K562 (cell line): ENCODE measurements around the gene TMEM163. TPM values are rescaled to one million over a fixed set of nuclear protein-coding genes. Genes with fewer than 3 reads are reported as not detected.

ENCODE experiments used
- ATAC-seq: fragments of 200-7000 bp; cut with Tn5 transposase; 3 replicates; pipeline ENCODE4 v1.9.1; 2020; ENCODE audit warnings: moderate library complexity
- BruUV-seq: library from RNA; stranded (reverse); fragments of 400-500 nt; replicated peaks from 2 replicates; lab custom pipeline; 2021; lab: Mats Ljungman, UMichigan
- CTCF ChIA-PET: fragments of 300-600 bp; formaldehyde crosslinking; extraction: SDS; loops from one replicate; lab custom pipeline; 2021; ENCODE audit warnings: low intra/inter-chr PET ratio; lab: Yijun Ruan, JAX
- POLR2A ChIA-PET: fragments of 300-600, 350-650 bp; sonication (Branson Sonifier 250); formaldehyde crosslinking; extraction: SDS; loops from one replicate; lab custom pipeline; 2021; ENCODE audit warnings: antibody characterized with exemption, inconsistent platforms; lab: Yijun Ruan, JAX
- DNase-seq, 4 experiments: peaks; one replicate each; pipeline versions ENCODE4 v3.0.0 to v3.0.0-alpha.2; 2011 to 2018; ENCODE audit warnings: low spot score in 3 of 4, mixed read lengths in 3 of 4; ENCODE audit errors: extremely low read depth in 1 of 4
- FAIRE-seq: peaks from 2 replicates; lab custom pipeline; 2011; peaks lifted over from hg19 to GRCh38; lab: Jason Lieb, UNC
- H2AFZ ChIP-seq: 2 replicates; pipeline ENCODE4 v1.6.0; 2011; ENCODE audit warnings: low read depth, low read length, control low read depth, inconsistent platforms
- H3K27ac ChIP-seq: fragments of 200-600 bp; 3 replicates; pipeline ENCODE4 v1.8.0; 2011; ENCODE audit warnings: low read depth, mild to moderate bottlenecking, control low read depth, inconsistent platforms, low read length, moderate library complexity, mixed read lengths; ENCODE audit errors: extremely low read depth
- H3K27me3 ChIP-seq, 2 experiments: fragments of 300-600 bp in 1 of 2; 2 replicates in 1 of 2; 3 replicates in 1 of 2; pipeline versions ENCODE4 v1.6.0 to v1.8.0; 2011; ENCODE audit warnings: inconsistent platforms in 2 of 2, low read length in 2 of 2, mild to moderate bottlenecking in 1 of 2, mixed read lengths in 1 of 2, moderate library complexity in 1 of 2; ENCODE audit not compliant: control insufficient read depth in 2 of 2, insufficient read depth in 2 of 2
- H3K36me3 ChIP-seq: fragments of 300-600 bp; 3 replicates; pipeline ENCODE4 v1.8.0; 2011; ENCODE audit warnings: mild to moderate bottlenecking, low read length, inconsistent platforms; ENCODE audit not compliant: control insufficient read depth, insufficient read depth
- H3K4me1 ChIP-seq, 2 experiments: fragments of 200-600 bp in 1 of 2; replicated peaks in 1 of 2; 2 replicates in 1 of 2; 3 replicates in 1 of 2; pipeline versions ENCODE4 v1.5.1 to v1.8.0; 2011; ENCODE audit warnings: inconsistent platforms in 2 of 2, low read length in 2 of 2, mild to moderate bottlenecking in 1 of 2, mixed read lengths in 1 of 2, moderate library complexity in 1 of 2; ENCODE audit not compliant: control insufficient read depth in 2 of 2, insufficient read depth in 2 of 2
- H3K4me2 ChIP-seq: 2 replicates; pipeline ENCODE4 v1.6.1; 2011; ENCODE audit warnings: low read length, control low read depth, inconsistent platforms, mixed read lengths; ENCODE audit not compliant: insufficient read depth
- H3K4me3 ChIP-seq: fragments of 200-600 bp; sonication (generic), shearing (Covaris generic); 2 replicates; pipeline ENCODE4 v1.5.1; 2016; ENCODE audit warnings: control low read depth, inconsistent platforms
- H3K79me2 ChIP-seq: fragments of 200-600 bp; 3 replicates; pipeline ENCODE4 v1.8.0; 2011; ENCODE audit warnings: low read length, inconsistent platforms; ENCODE audit not compliant: control insufficient read depth, insufficient read depth
- H3K9ac ChIP-seq, 2 experiments: 2 replicates each; pipeline versions ENCODE4 v1.6.0 to v1.6.1; 2011; ENCODE audit warnings: low read depth in 2 of 2, low read length in 2 of 2, control low read depth in 1 of 2, inconsistent platforms in 1 of 2, mild to moderate bottlenecking in 1 of 2, mixed read lengths in 1 of 2; ENCODE audit not compliant: insufficient read depth in 1 of 2
- H3K9me1 ChIP-seq: one replicate; pipeline ENCODE4 v1.6.0; 2011; ENCODE audit warnings: inconsistent platforms, mild to moderate bottlenecking, low read length, moderate library complexity; ENCODE audit not compliant: control insufficient read depth, insufficient read depth
- H3K9me3 ChIP-seq: replicated peaks from 2 replicates; pipeline ENCODE4 v1.5.1; 2011; ENCODE audit warnings: low read depth, low read length, inconsistent platforms; ENCODE audit not compliant: control insufficient read depth, insufficient read depth
- H4K20me1 ChIP-seq: replicated peaks from 2 replicates; pipeline ENCODE4 v1.6.1; 2011; ENCODE audit warnings: low read length, inconsistent platforms, mixed read lengths; ENCODE audit not compliant: control insufficient read depth, insufficient read depth
- HEY1 ChIP-seq: fragments of 250-450 bp; sonication (Bioruptor Pico); IDR thresholded peaks from 2 replicates; pipeline ENCODE4 v1.5.0; 2020; ENCODE audit warnings: mild to moderate bottlenecking, moderate library complexity, borderline replicate concordance
- MEIS2 ChIP-seq: fragments of 450-650 bp; IDR thresholded peaks from 2 replicates; pipeline ENCODE4 v1.6.1; 2014; ENCODE audit warnings: mild to moderate bottlenecking; ENCODE audit not compliant: partially characterized antibody
- WGBS: fragments of 100-300 bp; shearing (Covaris generic); methylation state at CpG from one replicate; pipeline ENCODE4 v1.1.6; 2016; ENCODE audit warnings: low coverage, mixed read lengths; ENCODE audit not compliant: insufficient coverage; ENCODE audit errors: missing lambda C conversion rate; 5-methylcytosine and 5-hydroxymethylcytosine counted together
- in situ Hi-C: fragments of 300-500 bp; cut with MboI; formaldehyde crosslinking; loops from 4 replicates; pipeline ENCODE4 v1.15.0; 2018; ENCODE audit warnings: inconsistent platforms, mixed read lengths
- intact Hi-C: fragments of 100-400 bp; cut with micrococcal nuclease; formaldehyde crosslinking; loops from 2 replicates; pipeline ENCODE4 v1.14.2; 2022
- polyA plus RNA-seq, 8 experiments: library from polyadenylated mRNA; depleted of rRNA in 4 of 8; stranded (reverse) in 5 of 8; unstranded in 3 of 8; fragments of >200 nt; fragmentation: Nextera tagmentation in 2 of 8; fragmentation: Illumina TruSeq in 1 of 8; extraction: Ambion mirVana in 2 of 8; extraction: Trizol in 1 of 8; gene quantifications; 2 replicates each; pipeline versions ENCODE4 v1.2.1 to v1.2.3, GENCODE V29; 2011 to 2014; ENCODE audit warnings: inconsistent platforms in 1 of 8, missing spikeins in 1 of 8
- total RNA-seq, 7 experiments: library from RNA; depleted of rRNA in 6 of 7; stranded (reverse); fragments of >200 nt in 6 of 7; fragmentation: Illumina TruSeq in 2 of 7; extraction: Trizol in 2 of 7; gene quantifications; 2 replicates each; pipeline versions ENCODE4 v1.2.1 to v1.2.3, GENCODE V29; 2011 to 2021; ENCODE audit warnings: low replicate concordance in 1 of 7
- TF ChIP-seq, protein P1 (sequence below), 3 experiments: fragments of 200-800 bp in 1 of 3; sonication (Bioruptor generic) in 1 of 3; sonication (generic) in 1 of 3; formaldehyde crosslinking in 1 of 3; IDR thresholded peaks; 2 replicates each; pipeline versions ENCODE4 v1.6.1 to v1.8.0; 2016 to 2022; ENCODE audit warnings: mild to moderate bottlenecking in 2 of 3, missing compliant biosample characterization in 2 of 3, missing genetic modification characterization in 2 of 3, missing genetic modification reagents in 1 of 3

TMEM163 gene
- total and polyA plus RNA-seq, 9 of the 15 experiments (the other 6 are each of a cell fraction or from before 2014, with no cell fraction given): 0.04 to 0.68 (median 0.16) TPM; not detected in 3

DNA sequence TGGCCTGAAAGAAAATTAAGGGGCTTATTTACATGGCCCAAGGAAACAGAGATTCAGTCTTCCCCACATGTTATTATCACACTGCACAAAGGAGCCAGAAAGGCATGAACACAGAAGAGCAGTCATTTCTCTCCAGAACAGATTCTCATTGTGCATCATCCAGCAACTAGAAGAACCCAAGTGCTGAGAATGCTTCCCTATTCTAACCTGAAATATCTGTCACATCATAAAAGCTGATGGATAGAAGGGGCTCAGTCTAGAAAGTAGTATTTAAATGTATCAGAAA lies 145.8 kb downstream of the TMEM163 start:
- Histone ChIP-seq H3K4me2 (no peak overlapping the region), H3K4me1 (no peaks in the 10 kb centered on the region), H3K79me2 (no peaks in the 10 kb centered on the region), H3K9me3 (no peaks in the 10 kb centered on the region), H4K20me1 (no peaks in the 10 kb centered on the region), H3K9ac (no peak overlapping the region), H3K27me3 (peaks cover 0 to 13% of the 10 kb centered on the region in 2 experiments; a peak in 1 of 5 replicates), H3K4me3 (no peak overlapping the region), H3K27ac (no peak overlapping the region), H3K36me3 (no peaks in the 10 kb centered on the region), H2AFZ (no peak overlapping the region), H3K9me1 (no peaks in the 10 kb centered on the region)
- CTCF ChIA-PET: no interaction called here
- no peak for FAIRE-seq
- POLR2A ChIA-PET: interaction anchor here (0.6 kb wide), 2 partner anchors 34 to 1492 kb away, joined by 3 to 4 read pairs; no protein-coding TSS in a partner anchor
- in situ Hi-C loops (no loop called here), intact Hi-C loops (no loop called here)
- no TSS peak for BruUV-seq
- no peak for DNase-seq
- TF ChIP-seq MEIS2: no peak
- TF ChIP-seq, protein P1, sequence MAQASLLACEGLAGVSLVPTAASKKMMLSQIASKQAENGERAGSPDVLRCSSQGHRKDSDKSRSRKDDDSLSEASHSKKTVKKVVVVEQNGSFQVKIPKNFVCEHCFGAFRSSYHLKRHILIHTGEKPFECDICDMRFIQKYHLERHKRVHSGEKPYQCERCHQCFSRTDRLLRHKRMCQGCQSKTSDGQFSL (CRISPR knock-in tag; IDR thresholded peaks at IDR 0.05): no peak
- TF ChIP-seq, protein P1 (tag; IDR thresholded peaks at IDR 0.05): no peak
- no peak for ATAC-seq

DNA sequence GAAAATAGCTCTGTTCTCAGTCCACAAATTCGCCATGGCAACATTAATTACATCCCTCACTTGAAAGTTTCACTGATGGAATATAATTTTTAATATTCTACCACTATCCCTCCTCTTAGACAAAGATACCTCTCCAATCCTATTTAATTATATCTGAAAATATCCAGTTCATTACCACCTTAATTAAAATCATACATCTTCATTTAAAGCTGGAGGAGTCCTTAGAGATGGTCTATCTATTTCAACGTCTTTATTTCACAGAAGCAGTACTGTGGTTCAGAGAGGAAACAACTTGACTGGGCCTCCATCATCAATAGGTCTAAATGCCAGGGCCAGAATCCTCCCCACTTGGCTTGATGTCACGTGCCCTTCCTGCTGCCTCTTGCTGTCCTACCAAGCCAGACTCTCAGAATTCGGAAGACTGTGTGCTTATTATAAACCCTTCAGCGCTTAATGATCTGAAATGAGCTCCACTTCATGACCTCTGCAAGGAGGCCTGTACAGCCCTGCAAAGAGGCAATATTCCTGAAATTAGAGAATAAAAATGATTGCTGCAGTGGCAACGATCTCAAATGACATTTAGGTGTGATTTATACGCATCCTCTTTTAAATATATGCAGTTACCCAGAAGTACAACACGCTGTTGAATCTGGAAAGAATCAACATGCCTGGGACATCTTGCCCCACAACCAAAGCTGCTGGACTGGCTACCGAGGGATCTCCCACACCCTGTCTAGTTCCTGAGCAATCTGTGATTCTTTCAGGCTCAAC lies 146.3 kb downstream of the TMEM163 start:
- 1% methylated on average over 9 of the region's 9 CpGs for WGBS
- Histone ChIP-seq H3K36me3 (no peaks in the 10 kb centered on the region), H3K9me1 (no peaks in the 10 kb centered on the region), H3K4me3 (no peak overlapping the region)
- intact Hi-C loops: no loop called here
- no peak for ATAC-seq
- no peak for TF ChIP-seq HEY1 (CRISPR knock-in tag)
- TF ChIP-seq, all 486 proteins: peak for 0
- Histone ChIP-seq H3K27ac (no peak overlapping the region), H4K20me1 (no peaks in the 10 kb centered on the region), H2AFZ (no peak overlapping the region), H3K27me3 (peaks cover 0 to 13% of the 10 kb centered on the region in 2 experiments; a peak in 1 of 5 replicates), H3K9ac (no peak overlapping the region), H3K79me2 (no peaks in the 10 kb centered on the region), H3K4me1 (no peaks in the 10 kb centered on the region), H3K4me2 (no peak overlapping the region), H3K9me3 (no peaks in the 10 kb centered on the region)
- BruUV-seq: no TSS peak
- FAIRE-seq: no peak
- ChIA-PET POLR2A (interaction anchor here (0.5 kb wide), 1 partner anchor 366 kb away, joined by 3 read pairs; no protein-coding TSS in a partner anchor), CTCF (no interaction called here)
- no peak for DNase-seq
- in situ Hi-C loops: no loop called here
